Rectal smooth muscle tissue (tissue), 1 donor: ENCODE data around the gene COL3A1.

ENCODE experiments used
- H3K27ac ChIP-seq: one replicate; pipeline ENCODE4 v1.7.0; 2013; ENCODE audit warnings: low read depth, low read length, inconsistent platforms
- H3K27me3 ChIP-seq: one replicate; pipeline ENCODE4 v1.7.0; 2013; ENCODE audit warnings: low read length; ENCODE audit not compliant: control insufficient read depth, insufficient read depth
- H3K36me3 ChIP-seq: one replicate; pipeline ENCODE4 v1.7.0; 2013; ENCODE audit warnings: low read length; ENCODE audit not compliant: control insufficient read depth, insufficient read depth
- H3K4me1 ChIP-seq: one replicate; pipeline ENCODE4 v1.7.0; 2013; ENCODE audit warnings: low read length; ENCODE audit not compliant: control insufficient read depth, insufficient read depth
- H3K4me3 ChIP-seq: one replicate; pipeline ENCODE4 v1.7.0; 2013; ENCODE audit warnings: low read length
- H3K9ac ChIP-seq: one replicate; pipeline ENCODE4 v1.7.0; 2013; ENCODE audit warnings: low read length

The COL3A1 gene

DNA sequence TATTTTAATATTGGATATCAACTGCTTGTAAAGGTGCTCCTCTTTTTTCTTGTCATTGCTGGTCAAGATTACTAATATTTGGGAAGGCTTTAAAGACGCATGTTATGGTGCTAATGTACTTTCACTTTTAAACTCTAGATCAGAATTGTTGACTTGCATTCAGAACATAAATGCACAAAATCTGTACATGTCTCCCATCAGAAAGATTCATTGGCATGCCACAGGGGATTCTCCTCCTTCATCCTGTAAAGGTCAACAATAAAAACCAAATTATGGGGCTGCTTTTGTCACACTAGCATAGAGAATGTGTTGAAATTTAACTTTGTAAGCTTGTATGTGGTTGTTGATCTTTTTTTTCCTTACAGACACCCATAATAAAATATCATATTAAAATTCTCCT, 38.2 kb downstream of the COL3A1 start:
- no peaks in the 10 kb centered on the region for H3K27me3 ChIP-seq
- no peak overlapping the region for H3K9ac ChIP-seq
- H3K27ac ChIP-seq, result no peak overlapping the region
- peaks cover 10% of the 10 kb centered on the region for H3K36me3 ChIP-seq
- H3K4me1 ChIP-seq, result peaks cover 12% of the 10 kb centered on the region
- no peak overlapping the region for H3K4me3 ChIP-seq

- Histone ChIP-seq H3K36me3 (peaks cover 8% of the 10 kb centered on the region), H3K27ac (no peak overlapping the region)
These were observed 38.9 kb downstream of the COL3A1 start for GRCh38 chr2:189013031-189013430.

GRCh38 chr2:189013671-189014448, 39.7 kb downstream of the COL3A1 start:
- H3K27me3 ChIP-seq, result no peaks in the 10 kb centered on the region
- H3K4me3 ChIP-seq, result no peak overlapping the region
- no peak overlapping the region for H3K9ac ChIP-seq
- H3K27ac ChIP-seq, result peak overlapping the region; percentile 40
- peaks cover 6% of the 10 kb centered on the region for H3K36me3 ChIP-seq
- H3K4me1 ChIP-seq, result peaks cover 12% of the 10 kb centered on the region

More at GRCh38 chr2:189013031-189013430, 38.9 kb downstream of the COL3A1 start:
- no peaks in the 10 kb centered on the region for H3K27me3 ChIP-seq
- H3K4me3 ChIP-seq, result no peak overlapping the region
- H3K4me1 ChIP-seq, result peaks cover 12% of the 10 kb centered on the region
- no peak overlapping the region for H3K9ac ChIP-seq

DNA sequence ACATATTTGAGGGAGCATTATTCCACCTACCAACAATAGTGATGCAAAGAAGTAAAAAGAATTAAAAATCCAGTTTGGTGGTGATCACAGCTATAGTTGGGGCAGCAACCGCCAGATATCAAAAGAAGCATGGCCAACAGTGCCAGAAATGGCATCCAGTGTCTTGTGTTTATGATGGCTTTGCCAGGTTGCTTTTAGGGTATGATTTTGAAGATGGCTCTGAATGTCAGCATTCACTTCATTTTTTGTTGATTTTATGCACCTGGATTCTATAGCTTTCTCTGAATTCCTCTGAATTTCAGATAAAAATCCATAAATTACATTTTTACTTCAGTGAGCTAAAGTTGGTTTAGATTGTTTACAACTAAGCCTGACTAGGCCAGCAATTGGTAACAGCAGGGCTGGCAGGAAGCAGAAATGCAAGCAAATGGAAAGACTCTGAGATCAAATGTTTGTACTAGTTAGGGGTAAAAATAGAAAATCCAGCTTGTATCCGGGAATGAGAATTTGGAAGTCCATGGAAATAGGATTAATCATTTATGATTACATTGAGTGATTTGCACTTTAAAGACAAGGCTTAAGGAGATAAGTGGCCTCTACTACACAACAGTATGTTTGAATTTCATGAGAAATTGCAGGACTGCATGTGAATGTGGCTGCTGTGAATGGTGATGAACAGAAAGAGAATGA, 40.4 kb downstream of the COL3A1 start:
- H3K9ac ChIP-seq, result no peak overlapping the region
- peaks cover 12% of the 10 kb centered on the region for H3K4me1 ChIP-seq
- peaks cover 6% of the 10 kb centered on the region for H3K36me3 ChIP-seq
- peak overlapping the region; percentile 40 for H3K27ac ChIP-seq
- no peaks in the 10 kb centered on the region for H3K27me3 ChIP-seq
- H3K4me3 ChIP-seq, result no peak overlapping the region

DNA sequence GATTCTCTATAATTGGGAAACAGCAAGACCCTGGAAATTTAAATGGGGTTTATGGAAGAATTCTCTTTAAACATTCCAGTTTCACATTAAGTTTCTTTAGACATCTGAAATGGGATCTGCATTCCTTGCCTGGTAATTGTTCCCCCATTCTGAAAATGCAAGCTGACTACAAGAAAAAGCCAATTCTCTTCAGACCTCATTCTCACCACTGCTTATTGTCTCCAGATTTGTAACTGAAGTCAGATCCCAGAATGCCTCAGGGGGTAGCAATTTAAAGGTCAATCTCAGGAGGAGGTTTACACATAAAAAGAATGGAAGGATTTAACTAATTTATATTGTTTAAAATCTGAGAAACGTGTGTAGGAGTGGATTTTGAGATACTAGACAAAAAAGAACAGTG, 41.2 kb downstream of the COL3A1 start:
- no peak overlapping the region for H3K9ac ChIP-seq
- H3K4me1 ChIP-seq, result peaks cover 10% of the 10 kb centered on the region
- H3K27ac ChIP-seq, result peak overlapping the region; percentile 32
- no peak overlapping the region for H3K4me3 ChIP-seq
- no peaks in the 10 kb centered on the region for H3K27me3 ChIP-seq
- H3K36me3 ChIP-seq, result peaks cover 6% of the 10 kb centered on the region

DNA sequence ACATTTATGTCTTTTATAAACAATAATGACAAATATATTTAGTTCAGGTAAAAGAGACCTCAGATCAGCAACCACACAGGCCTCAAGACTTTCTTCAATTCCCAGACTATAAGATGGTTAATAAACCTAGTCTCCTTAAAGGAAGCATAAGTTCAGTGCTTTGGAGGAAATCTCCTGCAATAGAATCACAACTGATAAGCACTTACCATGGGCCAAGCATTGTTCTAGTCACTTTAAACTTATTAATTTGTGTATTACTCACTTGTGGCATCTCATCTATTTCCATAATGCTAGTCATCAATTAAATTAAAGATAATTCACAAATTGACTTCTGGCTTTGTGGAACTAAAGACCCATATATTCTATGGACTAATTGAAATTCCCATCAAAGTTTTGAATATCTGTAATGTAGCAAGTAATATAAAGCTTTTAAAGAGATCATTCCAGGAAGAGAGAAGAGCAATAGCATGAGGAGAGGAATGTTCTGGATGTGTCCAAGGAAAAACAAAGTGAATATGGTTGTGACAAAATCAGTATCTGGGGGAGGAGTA, 42.2 kb downstream of the COL3A1 start:
- H3K27me3 ChIP-seq, result no peaks in the 10 kb centered on the region
- H3K4me1 ChIP-seq, result peaks cover 8% of the 10 kb centered on the region
- no peak overlapping the region for H3K27ac ChIP-seq
- H3K9ac ChIP-seq, result no peak overlapping the region
- H3K4me3 ChIP-seq, result no peak overlapping the region
- peaks cover 2% of the 10 kb centered on the region for H3K36me3 ChIP-seq

- Histone ChIP-seq H3K4me3 (no peak overlapping the region), H3K27ac (no peak overlapping the region), H3K4me1 (peaks cover 8% of the 10 kb centered on the region), H3K9ac (no peak overlapping the region), H3K27me3 (no peaks in the 10 kb centered on the region), H3K36me3 (no peaks in the 10 kb centered on the region)
These were observed 44.5 kb downstream of the COL3A1 start for GRCh38 chr2:189018631-189019030.

DNA sequence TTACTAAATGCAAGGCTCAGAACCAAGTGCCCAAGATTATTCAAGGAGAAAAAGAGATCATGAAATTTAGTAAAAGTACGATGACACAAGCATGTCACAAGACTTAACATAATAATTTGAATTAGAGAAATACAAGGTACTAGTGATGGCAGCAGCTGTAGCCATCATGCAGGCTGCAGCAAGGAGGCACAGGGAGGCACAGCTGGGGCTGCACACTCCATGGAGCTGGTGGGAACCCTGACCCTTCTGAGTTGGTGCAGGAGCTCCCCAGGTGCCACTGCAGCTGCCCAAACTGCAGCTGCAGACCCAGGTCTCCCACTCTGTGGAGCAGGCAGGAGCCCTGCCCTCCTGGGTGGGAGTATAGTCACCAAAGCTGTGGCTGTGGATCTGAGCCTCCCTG, 46.0 kb downstream of the COL3A1 start:
- Histone ChIP-seq H3K36me3 (no peaks in the 10 kb centered on the region), H3K4me1 (no peaks in the 10 kb centered on the region), H3K27me3 (no peaks in the 10 kb centered on the region), H3K27ac (no peak overlapping the region), H3K9ac (no peak overlapping the region), H3K4me3 (no peak overlapping the region)

DNA sequence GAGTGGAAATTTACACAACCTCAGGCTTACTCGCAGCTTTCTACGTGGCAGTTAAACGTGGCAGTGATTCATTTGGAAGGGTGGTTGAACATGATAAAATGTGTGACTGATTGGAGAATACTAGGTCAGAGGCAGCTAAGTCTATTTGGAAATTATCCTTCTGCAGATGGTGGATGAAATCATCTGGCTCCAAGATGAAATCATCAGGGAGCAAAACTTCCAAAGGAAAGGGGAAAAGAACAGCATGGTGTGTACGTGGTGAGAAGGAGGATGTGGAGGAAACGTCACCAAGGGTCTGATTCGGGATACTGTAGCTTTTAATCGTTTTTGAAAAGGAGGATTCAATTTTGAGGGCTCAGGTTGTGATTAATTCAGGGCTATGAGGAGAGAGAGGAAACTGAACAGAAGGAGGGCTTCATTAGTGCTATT, 47.9 kb downstream of the COL3A1 start:
- Histone ChIP-seq H3K27me3 (no peaks in the 10 kb centered on the region), H3K4me3 (no peak overlapping the region), H3K9ac (no peak overlapping the region), H3K27ac (peak overlapping the region; percentile 11), H3K4me1 (no peaks in the 10 kb centered on the region), H3K36me3 (no peaks in the 10 kb centered on the region)

GRCh38 chr2:189022492-189022891, 48.3 kb downstream of the COL3A1 start:
- H3K9ac ChIP-seq, result no peak overlapping the region
- H3K27ac ChIP-seq, result peak overlapping the region; percentile 11

GRCh38 chr2:189024901-189025618, 50.9 kb downstream of the COL3A1 start:
- no peaks in the 10 kb centered on the region for H3K27me3 ChIP-seq
- no peak overlapping the region for H3K27ac ChIP-seq
- no peak overlapping the region for H3K9ac ChIP-seq
- no peaks in the 10 kb centered on the region for H3K36me3 ChIP-seq
- H3K4me1 ChIP-seq, result no peaks in the 10 kb centered on the region
- no peak overlapping the region for H3K4me3 ChIP-seq

More at GRCh38 chr2:189022492-189022891, 48.3 kb downstream of the COL3A1 start:
- no peaks in the 10 kb centered on the region for H3K27me3 ChIP-seq
- no peaks in the 10 kb centered on the region for H3K4me1 ChIP-seq
- no peak overlapping the region for H3K4me3 ChIP-seq
- no peaks in the 10 kb centered on the region for H3K36me3 ChIP-seq

DNA sequence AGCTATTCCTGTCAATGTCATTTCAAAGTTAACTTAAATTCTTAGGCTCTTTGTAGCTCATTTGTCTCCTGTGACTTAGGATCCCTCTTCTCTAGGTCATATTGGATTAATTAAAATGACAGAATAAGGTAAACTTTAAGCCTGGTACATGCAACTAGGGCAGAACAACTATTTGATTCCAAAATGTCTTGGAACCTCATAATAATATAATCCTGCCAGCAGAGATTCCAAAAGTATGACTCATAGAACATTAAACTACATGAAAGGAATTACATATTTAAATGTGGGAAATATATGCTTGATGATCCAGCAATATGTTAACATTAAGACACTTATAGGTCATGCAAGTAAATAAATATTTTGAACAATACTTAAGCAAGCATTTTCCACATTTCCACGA, 63.3 kb downstream of the COL3A1 start:
- no peak overlapping the region for H3K4me3 ChIP-seq
- H3K4me1 ChIP-seq, result no peaks in the 10 kb centered on the region
- peaks cover 7% of the 10 kb centered on the region for H3K36me3 ChIP-seq
- H3K9ac ChIP-seq, result no peak overlapping the region
- no peak overlapping the region for H3K27ac ChIP-seq
- H3K27me3 ChIP-seq, result no peaks in the 10 kb centered on the region
